AG08395 (cell line): ENCODE measurements around the gene FAM131A.

Experiments
- DNase-seq: peaks from one replicate; pipeline ENCODE4 v3.0.0; 2012; ENCODE audit warnings: mixed read lengths, low spot score

FAM131A gene

GRCh38 chr3:184395320-184395660, 57.9 kb downstream of the FAM131A start:
- DNase-seq, result no peak
